ENCODE results near the gene HK3. TPM values are rescaled to one million over a fixed set of nuclear protein-coding genes. Genes with fewer than 3 reads are reported as not detected.

The HK3 gene
- total and polyA plus RNA-seq, 2 experiments from 2014 or later, result not detected

- H4K20me1 ChIP-seq (replicated peaks; ENCODE audit: insufficient read depth), result no peaks in the 10 kb centered on the region
- H3K27me3 Mint-ChIP-seq (ENCODE audit: insufficient read depth, low read depth, poor library complexity), result peaks cover 7% of the 10 kb centered on the region
- H3K4me1 ChIP-seq (ENCODE audit: insufficient read depth), result no peaks in the 10 kb centered on the region
- no peaks in the 10 kb centered on the region for H3K27me3 ChIP-seq (ENCODE audit: insufficient read depth)
- H3K4me3 ChIP-seq, result no peak overlapping the region
- ATAC-seq, result no peak
- H3K9me3 Mint-ChIP-seq, result no peaks in the 10 kb centered on the region
- H2AFZ ChIP-seq, result no peak overlapping the region
- TF ChIP-seq ZNF114 (CRISPR knock-in tag; IDR thresholded peaks at IDR 0.05) (no peak), ZNF462 (CRISPR knock-in tag; IDR thresholded peaks at IDR 0.05) (no peak), NANOG (IDR thresholded peaks at IDR 0.05; ENCODE audit: borderline replicate concordance) (no peak), EZH2phosphoT487 (IDR thresholded peaks at IDR 0.05; ENCODE audit: unreplicated experiment) (no peak), ETS1 (IDR thresholded peaks at IDR 0.05) (no peak), CTCF (conservative IDR thresholded peaks at IDR 0.05; ENCODE audit: low read depth in 2 of 2) (no peak), EZH2 (IDR thresholded peaks at IDR 0.05; ENCODE audit: low read depth, unreplicated experiment) (no peak), STAT1 (IDR thresholded peaks at IDR 0.05; ENCODE audit: unreplicated experiment) (no peak)
- H3K27ac ChIP-seq (ENCODE audit: low read depth), result no peak overlapping the region
- no peaks in the 10 kb centered on the region for H3K9me2 ChIP-seq (ENCODE audit: insufficient read depth)
- no peak overlapping the region for H3K27ac Mint-ChIP-seq
- H3K4me2 ChIP-seq, result no peak overlapping the region
- no peak overlapping the region for H3K4me3 Mint-ChIP-seq
- H3K36me3 ChIP-seq (ENCODE audit: insufficient read depth), result no peaks in the 10 kb centered on the region
- H3K79me2 ChIP-seq (replicated peaks; ENCODE audit: insufficient read depth), result no peaks in the 10 kb centered on the region
- H3F3A ChIP-seq (replicated peaks; ENCODE audit: low read depth), result no peaks in the 10 kb centered on the region
- no peak for DNase-seq (ENCODE audit: low spot score)
- H3K36me3 Mint-ChIP-seq (ENCODE audit: low read depth), result no peaks in the 10 kb centered on the region
- H3K4me1 Mint-ChIP-seq, result peaks cover 4% of the 10 kb centered on the region; the same call in 2 of the 3 replicates
These were observed 6.5 kb downstream of the HK3 start for GRCh38 chr5:176892663-176893062.
